H9 (cell line): ENCODE results near the gene DNAH8. TPM values are rescaled to one million over a fixed set of nuclear protein-coding genes. Genes with fewer than 3 reads are reported as not detected.

Experiments
- DNase-seq: peaks from one replicate; pipeline ENCODE4 v3.0.0-alpha.2; 2017
- H2AFZ ChIP-seq: one replicate; pipeline ENCODE4 v1.6.1; 2013; ENCODE audit warnings: mild to moderate bottlenecking, low read length, control low read depth, moderate library complexity
- H2AK5ac ChIP-seq: 2 replicates; pipeline ENCODE4 v1.6.1; 2013; ENCODE audit warnings: low read length, control low read depth, mixed read lengths; ENCODE audit not compliant: insufficient read length
- H2BK120ac ChIP-seq: one replicate; pipeline ENCODE4 v1.6.1; 2013; ENCODE audit warnings: low read depth, mild to moderate bottlenecking, low read length, control low read depth, inconsistent platforms; ENCODE audit not compliant: poor library complexity, severe bottlenecking
- H2BK12ac ChIP-seq: 2 replicates; pipeline ENCODE4 v1.6.1; 2013; ENCODE audit warnings: low read length, control low read depth, mixed read lengths, low read depth; ENCODE audit not compliant: insufficient read length
- H2BK15ac ChIP-seq: 2 replicates; pipeline ENCODE4 v1.6.1; 2013; ENCODE audit warnings: low read depth, low read length, control low read depth
- H2BK20ac ChIP-seq: one replicate; pipeline ENCODE4 v1.6.1; 2013; ENCODE audit warnings: low read depth, mild to moderate bottlenecking, low read length, control low read depth, inconsistent platforms; ENCODE audit not compliant: poor library complexity, severe bottlenecking
- H2BK5ac ChIP-seq: 2 replicates; pipeline ENCODE4 v1.6.1; 2013; ENCODE audit warnings: low read length, control low read depth, mixed read lengths; ENCODE audit not compliant: insufficient read length
- H3K14ac ChIP-seq: 2 replicates; pipeline ENCODE4 v1.6.1; 2013; ENCODE audit warnings: low read length, control low read depth; ENCODE audit not compliant: insufficient read depth
- H3K18ac ChIP-seq: 2 replicates; pipeline ENCODE4 v1.6.1; 2013; ENCODE audit warnings: low read depth, mild to moderate bottlenecking, mixed read lengths, low read length, control low read depth; ENCODE audit not compliant: insufficient read length
- H3K23ac ChIP-seq: 2 replicates; pipeline ENCODE4 v1.6.1; 2013; ENCODE audit warnings: low read length, control low read depth, mixed read lengths, low read depth; ENCODE audit not compliant: insufficient read length
- H3K23me2 ChIP-seq: 2 replicates; pipeline ENCODE4 v1.6.1; 2013; ENCODE audit warnings: low read depth, mild to moderate bottlenecking, mixed read lengths, low read length, control low read depth; ENCODE audit not compliant: insufficient read length, poor library complexity, severe bottlenecking
- H3K27ac ChIP-seq: 2 replicates; pipeline ENCODE4 v1.5.1; 2013; ENCODE audit warnings: low read length, control low read depth, mixed read lengths, low read depth; ENCODE audit not compliant: insufficient read length
- H3K27me3 ChIP-seq: 2 replicates; pipeline ENCODE4 v1.6.1; 2013; ENCODE audit warnings: low read length, control low read depth, inconsistent platforms; ENCODE audit not compliant: insufficient read depth
- H3K4ac ChIP-seq: 2 replicates; pipeline ENCODE4 v1.6.1; 2013; ENCODE audit warnings: low read depth, mild to moderate bottlenecking, control low read depth, inconsistent platforms, low read length, moderate library complexity
- H3K4me1 ChIP-seq: 2 replicates; pipeline ENCODE4 v1.6.1; 2013; ENCODE audit warnings: low read length, control low read depth, inconsistent platforms; ENCODE audit not compliant: insufficient read depth
- H3K4me2 ChIP-seq: 2 replicates; pipeline ENCODE4 v1.6.1; 2013; ENCODE audit warnings: low read length, control low read depth, mixed read lengths; ENCODE audit not compliant: insufficient read length, insufficient read depth
- H3K56ac ChIP-seq: 2 replicates; pipeline ENCODE4 v1.6.1; 2013; ENCODE audit warnings: low read depth, mild to moderate bottlenecking, mixed read lengths, low read length, control low read depth; ENCODE audit not compliant: insufficient read length
- H3K79me1 ChIP-seq: 2 replicates; pipeline ENCODE4 v1.6.1; 2013; ENCODE audit warnings: low read depth, mild to moderate bottlenecking, moderate library complexity, low read length, control low read depth, inconsistent platforms; ENCODE audit not compliant: insufficient read depth, poor library complexity, severe bottlenecking
- H3K79me2 ChIP-seq: 2 replicates; pipeline ENCODE4 v1.6.1; 2013; ENCODE audit warnings: low read length, control low read depth, inconsistent platforms; ENCODE audit not compliant: insufficient read depth
- H3K9ac ChIP-seq: 2 replicates; pipeline ENCODE4 v1.6.1; 2013; ENCODE audit warnings: low read length, control low read depth, mixed read lengths; ENCODE audit not compliant: insufficient read length; ENCODE audit errors: extremely low read depth
- H3K9me3 ChIP-seq: one replicate; pipeline ENCODE4 v1.6.1; 2013; ENCODE audit warnings: low read depth, low read length, inconsistent platforms; ENCODE audit not compliant: control insufficient read depth
- H3T11ph ChIP-seq: one replicate; pipeline ENCODE4 v1.6.1; 2013; ENCODE audit warnings: mild to moderate bottlenecking, low read length, control low read depth, inconsistent platforms
- H4K20me1 ChIP-seq: one replicate; pipeline ENCODE4 v1.6.1; 2013; ENCODE audit not compliant: control insufficient read depth, insufficient read length, insufficient read depth
- H4K5ac ChIP-seq: 2 replicates; pipeline ENCODE4 v1.6.1; 2013; ENCODE audit warnings: low read depth, mild to moderate bottlenecking, mixed read lengths, low read length, control low read depth; ENCODE audit not compliant: insufficient read length
- H4K8ac ChIP-seq: replicated peaks from 2 replicates; pipeline ENCODE4 v1.6.1; 2013; ENCODE audit warnings: low read length, control low read depth, mixed read lengths, low read depth; ENCODE audit not compliant: insufficient read length
- H4K91ac ChIP-seq: 2 replicates; pipeline ENCODE4 v1.6.1; 2013; ENCODE audit warnings: low read depth, mild to moderate bottlenecking, moderate library complexity, mixed read lengths, low read length, control low read depth; ENCODE audit not compliant: insufficient read length
- H3K27ac Mint-ChIP-seq, 3 experiments: 2 replicates in 2 of 3; 3 replicates in 1 of 3; pipeline ENCODE4 v1.8.0; 2020 to 2021; ENCODE audit warnings: mixed read lengths in 3 of 3, mild to moderate bottlenecking in 1 of 3, moderate library complexity in 1 of 3
- H3K27me3 Mint-ChIP-seq: 2 replicates; pipeline ENCODE4 v1.8.0; 2021; ENCODE audit warnings: low read depth, mild to moderate bottlenecking, moderate library complexity, mixed read lengths
- H3K36me3 Mint-ChIP-seq, 3 experiments: 2 replicates in 2 of 3; 3 replicates in 1 of 3; pipeline ENCODE4 v1.8.0; 2020 to 2021; ENCODE audit warnings: low read depth in 3 of 3, mixed read lengths in 3 of 3; ENCODE audit not compliant: insufficient read depth in 1 of 3
- H3K4me1 Mint-ChIP-seq, 2 experiments: 2 replicates each; pipeline ENCODE4 v1.8.0; 2020; ENCODE audit warnings: mixed read lengths in 2 of 2
- H3K4me3 Mint-ChIP-seq, 2 experiments: 2 replicates in 1 of 2; 3 replicates in 1 of 2; pipeline ENCODE4 v1.8.0; 2020 to 2021; ENCODE audit warnings: mild to moderate bottlenecking in 2 of 2, mixed read lengths in 2 of 2, moderate library complexity in 1 of 2
- H3K9me3 Mint-ChIP-seq, 2 experiments: 2 replicates in 1 of 2; 3 replicates in 1 of 2; pipeline ENCODE4 v1.8.0; 2020; ENCODE audit warnings: mild to moderate bottlenecking in 2 of 2, mixed read lengths in 2 of 2, moderate library complexity in 1 of 2
- CTCF ChIP-seq: fragments of 200-600 bp; sonication (generic); conservative IDR thresholded peaks from 3 replicates; pipeline ENCODE4 v1.8.0; 2021; ENCODE audit warnings: antibody characterized with exemption, mild to moderate bottlenecking
- WGBS: extraction: QIAGEN DNeasy Blood & Tissue Kit; methylation state at CpG from one replicate; pipeline ENCODE4 v1.1.7; 2013; ENCODE audit warnings: missing lambda C conversion rate, low lambda C conversion rate, mixed read lengths; ENCODE audit not compliant: insufficient read length; ENCODE audit errors: extremely low coverage; 5-methylcytosine and 5-hydroxymethylcytosine counted together
- total RNA-seq: library from RNA; stranded (reverse); gene quantifications from 2 replicates; pipeline ENCODE4 v1.2.1, GENCODE V29; 2021

Gene DNAH8
- total RNA-seq, 1 experiment from 2014 or later, result not detected

- Histone ChIP-seq H2BK5ac (no peak overlapping the region), H3K27ac (no peak overlapping the region), H4K8ac (no peak overlapping the region), H3K18ac (no peak overlapping the region), H3T11ph (no peak overlapping the region), H3K23ac (no peak overlapping the region), H3K79me1 (no peaks in the 10 kb centered on the region), H2BK15ac (no peak overlapping the region), H4K91ac (no peak overlapping the region), H3K27me3 (no peaks in the 10 kb centered on the region), H3K9me3 (no peaks in the 10 kb centered on the region), H2AK5ac (no peak overlapping the region), H3K4me1 (no peaks in the 10 kb centered on the region), H3K4me2 (no peak overlapping the region), H2BK20ac (no peak overlapping the region), H2BK12ac (no peak overlapping the region), H2BK120ac (no peak overlapping the region), H3K79me2 (no peaks in the 10 kb centered on the region), H4K5ac (no peak overlapping the region), H3K23me2 (no peaks in the 10 kb centered on the region), H3K14ac (no peak overlapping the region), H3K9ac (no peak overlapping the region), H3K56ac (no peak overlapping the region), H3K4ac (no peak overlapping the region), H2AFZ (no peak overlapping the region), H4K20me1 (no peaks in the 10 kb centered on the region)
- Mint-ChIP-seq H3K4me3 (no peak overlapping the region), H3K9me3 (no peaks in the 10 kb centered on the region), H3K27me3 (peaks cover 20% of the 10 kb centered on the region), H3K27ac (no peak overlapping the region), H3K36me3 (no peaks in the 10 kb centered on the region; a peak in 1 of 7 replicates), H3K4me1 (peaks cover 17 to 18% of the 10 kb centered on the region in 2 experiments; a peak in 3 of 4 replicates)
- no peak for TF ChIP-seq CTCF
- DNase-seq, result peak; percentile 11
- no CpG with 5 or more reads among the region's 3 CpGs for WGBS
Observed at GRCh38 chr6:39078695-39079094, 363.6 kb downstream of the DNAH8 start.
